NCI-H2081 treated with DMSO at 0.1 percent for 48 hours (cell line): ENCODE results near the gene ADAMTS9.
A peak's percentile ranks its signal among the peaks of the same experiment; 100 is the strongest.

ENCODE experiments used
- DNase-seq: peaks from one replicate; lab custom pipeline; 2025; lab: John Stamatoyannopoulos, UW

ADAMTS9 gene

DNA sequence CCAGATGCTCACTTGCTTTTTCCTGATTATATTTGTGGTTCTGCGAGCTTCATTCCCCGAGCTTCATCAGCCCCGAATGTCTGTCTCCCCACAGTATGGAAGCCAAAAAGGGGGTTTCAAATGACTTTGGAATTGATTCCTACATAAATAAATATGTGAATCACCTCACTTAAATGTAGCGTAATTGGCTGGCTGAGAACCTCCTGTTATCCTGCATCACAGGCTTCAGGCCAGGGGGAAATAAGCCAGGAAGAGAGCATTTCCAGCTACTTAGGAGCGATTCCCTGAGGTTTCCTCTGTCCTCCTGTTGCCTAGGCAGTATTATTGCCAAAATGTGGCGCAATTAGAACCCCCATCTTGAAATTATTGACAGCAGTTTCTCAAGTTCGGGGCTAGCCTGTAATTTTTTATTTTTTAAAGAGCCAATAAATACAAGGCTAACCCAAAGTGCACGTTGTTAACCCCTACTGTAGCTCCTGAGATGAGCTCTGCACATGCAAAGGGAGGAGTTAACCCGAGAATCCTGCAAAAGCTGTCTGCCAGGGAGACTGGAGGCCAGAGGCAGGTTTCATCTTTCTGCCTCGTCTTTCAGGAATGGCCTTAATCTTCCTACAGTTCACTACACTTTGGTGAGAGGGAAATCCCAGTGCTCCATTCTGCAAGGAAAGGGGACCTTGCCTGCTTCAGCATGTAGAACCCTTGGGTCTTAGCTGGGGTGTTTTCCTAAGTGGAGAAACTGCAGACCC, 148.2 kb downstream of the ADAMTS9 start:
- DNase-seq: no peak

DNA sequence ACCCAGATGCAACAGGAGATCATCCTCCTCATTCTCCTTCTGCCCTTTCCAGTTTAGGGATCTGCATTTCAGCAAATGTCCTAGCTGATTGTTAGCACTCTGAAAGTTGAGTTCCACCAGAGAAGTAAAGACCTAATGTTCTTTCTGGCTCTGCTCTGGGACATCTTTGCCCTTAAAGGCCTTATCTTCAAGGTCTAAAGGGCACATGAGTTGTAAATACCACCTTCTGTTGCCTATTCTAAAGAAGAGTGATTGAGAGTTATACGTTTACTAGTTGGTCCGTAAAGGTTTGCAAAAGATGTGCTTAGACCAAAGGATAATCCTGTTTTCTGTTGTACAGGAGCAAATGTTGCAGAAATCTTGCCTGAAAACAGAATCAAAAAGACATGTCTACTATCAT, 151.6 kb downstream of the ADAMTS9 start:
- no peak for DNase-seq

DNA sequence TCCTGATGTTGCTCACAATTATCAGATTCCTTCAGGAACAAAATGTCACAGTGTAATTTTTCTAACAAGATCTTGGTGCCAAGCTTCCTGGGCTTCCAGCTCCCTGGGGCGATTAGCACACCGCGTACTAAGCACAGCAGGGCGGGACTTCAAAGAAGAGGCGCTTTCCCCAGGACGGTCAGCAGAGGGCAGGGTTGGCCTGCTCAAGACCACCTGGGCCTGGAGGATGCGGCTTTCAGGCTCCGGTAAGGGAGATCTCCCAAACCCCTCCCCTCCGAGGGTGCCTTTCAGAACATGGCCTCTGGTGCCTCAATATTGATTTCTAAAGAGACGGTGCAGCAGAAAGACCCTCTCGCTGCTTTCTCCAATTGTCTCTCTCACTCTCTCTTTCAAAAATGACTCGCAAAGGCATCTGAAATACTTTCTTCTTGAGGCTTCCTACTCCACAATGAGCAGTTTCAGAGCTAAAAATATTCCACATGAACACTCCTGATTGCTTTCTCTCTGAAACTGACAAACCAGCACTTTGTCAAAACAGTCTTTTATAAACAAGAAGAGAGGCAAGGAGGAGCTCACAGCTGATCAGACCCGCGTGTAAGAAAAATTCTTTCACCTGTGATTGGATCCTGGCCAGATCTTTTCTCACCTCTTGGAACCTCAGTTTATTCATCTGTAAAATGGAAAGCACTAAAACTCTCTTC, 154.0 kb downstream of the ADAMTS9 start:
- peak; percentile 46 for DNase-seq

DNA sequence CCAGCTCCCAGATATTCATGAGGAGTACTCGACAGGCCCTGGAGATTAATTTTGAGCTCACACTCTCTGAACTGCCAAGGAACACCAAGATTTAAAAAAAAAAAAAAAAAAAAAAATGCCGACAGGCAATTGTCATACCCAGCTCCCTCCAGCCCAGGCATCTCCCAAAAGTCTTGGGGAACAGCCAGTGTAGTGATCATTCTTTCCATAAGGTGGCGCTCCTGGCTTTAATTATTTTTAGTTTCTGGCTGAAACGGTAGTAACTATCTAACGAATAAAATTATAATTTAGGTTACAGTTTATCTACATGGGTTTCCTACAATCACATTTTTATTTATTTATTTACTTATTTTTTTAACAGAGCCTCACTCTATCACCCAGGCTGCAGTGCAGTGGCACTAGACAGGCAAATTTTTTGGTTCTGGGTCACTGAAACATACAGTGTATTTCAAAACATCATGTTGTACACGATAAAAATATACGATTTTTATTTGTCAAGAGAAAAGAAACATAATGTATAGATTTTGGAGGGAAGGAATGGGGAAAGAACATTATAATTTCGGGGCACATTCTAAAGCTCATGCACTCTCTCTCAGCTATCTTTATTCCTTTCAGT, 157.3 kb downstream of the ADAMTS9 start:
- no peak for DNase-seq

DNA sequence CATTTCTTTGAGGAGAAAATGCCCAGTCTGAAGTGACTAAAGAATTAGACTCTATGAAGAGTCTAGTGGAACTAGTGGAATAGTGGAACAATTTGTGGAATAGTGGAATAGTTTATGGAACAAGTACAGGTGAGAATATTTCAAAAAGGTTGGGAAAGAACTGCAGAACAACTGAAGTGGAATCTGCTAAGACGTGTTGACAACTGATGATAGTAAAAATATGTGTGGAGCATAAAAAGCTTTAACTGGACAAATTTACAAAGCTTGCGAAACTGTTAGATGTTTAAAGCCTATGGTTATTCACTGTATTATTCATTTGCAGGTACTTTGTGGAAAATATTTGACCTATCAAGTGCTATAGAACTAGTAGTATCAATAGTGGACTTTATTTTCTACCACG, 164.5 kb downstream of the ADAMTS9 start:
- DNase-seq: no peak

DNA sequence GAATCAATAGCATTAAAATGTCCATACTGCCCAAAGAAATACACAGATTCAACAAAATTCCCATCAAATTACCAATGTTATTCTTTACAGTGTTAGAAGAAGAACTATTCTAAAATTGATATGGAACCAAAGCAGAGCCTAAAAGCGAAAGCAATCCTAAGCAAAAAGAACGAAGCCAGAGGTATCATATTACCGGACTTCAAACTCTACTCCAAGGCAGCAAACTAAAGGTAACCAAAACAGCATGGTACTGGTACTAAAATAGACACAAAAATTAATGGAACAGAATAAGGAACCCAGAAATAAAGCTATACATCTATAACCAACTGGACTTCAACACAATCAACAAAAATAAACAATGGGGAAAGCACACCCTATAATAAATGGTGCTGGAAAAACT, 167.5 kb downstream of the ADAMTS9 start:
- DNase-seq: no peak

DNA sequence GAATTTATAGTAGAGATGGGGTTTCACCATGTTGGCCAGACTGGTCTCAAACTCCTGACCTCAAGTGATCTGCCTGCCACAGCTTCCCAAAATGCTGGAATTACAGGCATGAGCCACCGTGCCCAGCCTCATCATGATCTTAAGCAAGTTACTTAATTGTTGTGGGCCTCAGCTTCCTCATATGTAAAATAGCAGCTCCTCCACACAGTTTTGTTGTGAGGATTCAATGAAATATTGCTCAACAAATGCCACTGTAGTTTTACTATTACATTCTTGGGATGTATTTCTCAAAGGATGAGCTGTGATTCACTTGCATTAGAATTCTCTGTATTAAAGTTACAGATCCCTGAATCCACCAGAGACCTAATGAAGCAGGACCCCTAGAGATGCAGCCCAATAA, 168.8 kb downstream of the ADAMTS9 start:
- DNase-seq: no peak

DNA sequence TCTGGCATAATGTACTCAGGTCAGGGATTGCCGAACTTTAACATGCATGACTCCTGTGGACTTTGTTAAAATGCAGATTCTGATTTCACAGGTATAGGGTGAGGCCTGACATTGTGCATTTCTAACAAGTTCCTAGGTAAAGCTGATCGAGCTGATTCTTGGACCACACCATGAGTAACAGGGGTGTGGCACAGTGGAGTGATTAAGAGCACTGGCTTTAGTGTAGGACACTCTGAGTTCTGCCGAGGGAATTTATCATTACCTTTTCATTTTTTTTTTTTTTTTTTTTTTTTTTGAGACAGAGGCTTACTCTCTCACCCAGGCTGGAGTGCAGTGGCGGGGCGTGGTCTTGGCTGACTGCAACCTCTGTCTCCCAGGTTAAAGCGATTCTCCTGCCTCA, 169.3 kb downstream of the ADAMTS9 start:
- DNase-seq: no peak

DNA sequence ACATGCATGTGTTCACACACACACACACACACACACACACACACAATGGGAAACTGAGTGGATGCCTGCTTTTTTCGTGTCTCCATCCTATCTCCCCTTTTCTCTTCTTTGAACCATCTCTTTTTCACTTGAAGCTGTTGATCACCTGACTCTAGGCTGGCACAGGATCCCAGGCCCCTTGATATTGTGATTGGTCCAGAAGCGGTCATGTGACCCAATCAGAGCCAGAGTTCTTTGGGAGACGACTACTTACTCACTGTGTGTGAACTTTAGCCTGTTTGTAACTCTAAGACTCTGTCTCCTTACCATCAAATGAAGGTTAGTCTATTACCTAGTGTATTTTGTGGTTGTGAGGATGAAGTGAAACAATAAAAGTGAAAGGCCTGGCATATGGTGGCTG, 172.9 kb downstream of the ADAMTS9 start:
- DNase-seq: no peak

DNA sequence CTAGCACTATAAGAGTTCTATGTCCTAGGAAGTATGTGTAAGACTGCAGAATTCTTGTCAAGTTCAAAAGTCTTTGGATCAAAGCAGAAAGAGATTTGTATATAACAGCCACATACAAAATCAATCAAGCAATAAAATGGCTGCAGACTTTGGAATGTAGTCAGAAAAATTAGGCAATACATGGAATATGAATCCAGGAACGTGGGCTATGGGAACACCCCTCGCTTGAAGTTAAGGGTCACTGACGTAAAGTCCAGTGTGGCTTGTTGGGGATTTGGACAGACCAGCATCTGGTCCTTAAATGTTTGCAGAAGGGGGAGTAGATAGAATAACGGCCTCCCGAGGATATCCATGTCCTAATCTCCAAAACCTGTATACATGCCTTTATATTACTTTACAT, 178.6 kb downstream of the ADAMTS9 start:
- no peak for DNase-seq

DNA sequence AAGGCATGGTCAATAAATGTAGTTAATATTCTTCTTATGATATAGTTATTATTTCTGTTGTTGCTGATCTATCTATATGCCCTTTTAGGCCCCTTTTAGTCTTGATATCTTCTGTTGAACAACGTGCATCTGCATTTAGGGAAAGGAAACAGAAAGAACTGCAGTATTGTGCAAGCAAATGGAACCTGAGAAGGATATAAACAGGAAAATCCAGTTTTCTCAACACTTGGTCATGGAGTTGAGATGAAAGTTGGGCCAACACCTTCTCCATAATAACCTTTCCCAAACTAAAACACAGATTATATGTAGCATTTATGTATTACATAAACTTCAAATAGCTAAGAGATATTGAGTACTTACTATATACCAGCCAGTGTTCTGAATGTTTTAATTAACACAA, 179.7 kb downstream of the ADAMTS9 start:
- DNase-seq: no peak

DNA sequence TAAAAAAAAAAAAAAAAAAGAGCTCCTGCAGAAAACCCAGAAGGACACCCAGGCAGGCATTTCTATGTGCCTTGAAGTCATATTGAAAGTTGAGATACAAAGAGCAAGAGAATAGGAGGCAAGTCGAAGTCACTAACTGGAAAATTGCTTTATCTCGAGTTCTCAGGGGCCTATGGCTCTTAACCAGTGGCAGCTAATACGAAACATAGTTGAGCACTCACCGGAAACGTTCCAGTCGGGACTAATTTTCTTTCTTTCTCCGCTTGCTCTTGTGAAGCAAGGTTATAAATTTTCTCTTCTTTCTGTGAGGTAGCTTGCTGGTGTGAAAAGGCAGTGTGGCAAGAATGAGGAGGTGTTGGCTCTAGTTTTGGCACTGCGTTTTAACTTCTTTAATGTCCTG, 181.5 kb downstream of the ADAMTS9 start:
- DNase-seq: no peak

DNA sequence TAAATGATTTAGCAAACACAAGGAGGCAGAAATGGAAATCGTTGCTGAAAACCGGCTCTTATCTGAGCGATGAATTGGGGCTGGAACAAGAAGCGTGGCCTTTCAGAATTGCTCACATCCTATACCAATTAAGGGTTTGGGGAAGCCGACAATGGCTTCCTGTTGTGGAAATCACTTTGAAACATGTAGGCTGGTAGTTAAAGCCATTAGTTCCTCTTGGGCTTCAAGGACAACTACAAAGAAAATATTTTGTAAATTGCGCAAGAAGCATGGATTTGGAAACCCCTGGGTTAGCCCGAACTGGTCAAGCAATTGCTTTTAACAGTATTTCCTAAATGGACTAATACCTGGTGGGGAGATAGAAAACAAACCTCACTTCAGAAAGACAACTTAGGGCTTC, 182.4 kb downstream of the ADAMTS9 start:
- no peak for DNase-seq

DNA sequence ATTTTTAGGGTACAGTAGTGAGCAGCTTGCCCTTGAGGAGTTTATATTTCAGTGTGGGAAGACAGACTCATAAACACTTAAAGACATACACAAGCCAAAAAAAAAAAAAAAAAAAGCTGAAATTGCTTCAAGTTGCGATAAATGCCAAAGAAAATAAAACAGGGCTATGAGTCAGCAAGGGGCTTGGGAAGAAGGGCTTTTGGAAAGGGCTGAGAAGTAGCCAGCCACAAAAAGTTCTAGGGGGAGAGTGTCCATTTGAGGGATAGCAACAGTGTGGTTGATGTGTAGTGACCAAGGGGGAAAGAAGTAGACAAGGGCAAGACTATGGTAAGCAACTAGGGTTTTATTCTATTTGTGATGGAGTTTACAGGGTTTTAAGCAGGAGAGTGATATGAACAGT, 185.5 kb downstream of the ADAMTS9 start:
- DNase-seq: no peak

DNA sequence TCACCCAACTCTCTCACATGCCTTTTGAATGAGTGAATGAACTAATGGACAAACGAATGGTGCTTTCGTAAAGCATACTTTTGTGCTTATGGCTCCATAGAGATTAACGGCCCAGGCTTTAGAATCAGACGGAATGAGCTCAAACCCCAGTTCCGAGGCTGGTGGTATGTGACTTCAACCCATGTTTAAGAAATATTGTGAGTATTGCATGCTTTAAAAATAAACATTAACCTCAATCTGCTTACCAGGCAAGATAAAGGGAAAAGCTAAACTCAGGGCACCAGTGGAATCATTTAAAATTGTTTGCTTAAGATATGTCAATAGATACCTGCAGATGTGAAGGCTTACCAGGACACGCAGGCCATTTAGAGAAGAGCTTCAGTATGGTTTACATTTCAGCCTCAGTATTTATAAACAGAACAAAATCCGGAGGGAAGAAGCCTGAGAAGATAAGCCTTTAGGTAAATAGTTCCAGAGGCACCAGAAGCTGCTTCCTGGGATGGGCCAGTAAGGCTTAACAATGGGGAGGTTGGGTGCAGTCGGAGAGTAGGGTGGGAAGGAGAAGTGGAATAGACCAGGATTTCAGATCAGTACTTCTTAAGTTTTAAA, 186.4 kb downstream of the ADAMTS9 start:
- DNase-seq: no peak

DNA sequence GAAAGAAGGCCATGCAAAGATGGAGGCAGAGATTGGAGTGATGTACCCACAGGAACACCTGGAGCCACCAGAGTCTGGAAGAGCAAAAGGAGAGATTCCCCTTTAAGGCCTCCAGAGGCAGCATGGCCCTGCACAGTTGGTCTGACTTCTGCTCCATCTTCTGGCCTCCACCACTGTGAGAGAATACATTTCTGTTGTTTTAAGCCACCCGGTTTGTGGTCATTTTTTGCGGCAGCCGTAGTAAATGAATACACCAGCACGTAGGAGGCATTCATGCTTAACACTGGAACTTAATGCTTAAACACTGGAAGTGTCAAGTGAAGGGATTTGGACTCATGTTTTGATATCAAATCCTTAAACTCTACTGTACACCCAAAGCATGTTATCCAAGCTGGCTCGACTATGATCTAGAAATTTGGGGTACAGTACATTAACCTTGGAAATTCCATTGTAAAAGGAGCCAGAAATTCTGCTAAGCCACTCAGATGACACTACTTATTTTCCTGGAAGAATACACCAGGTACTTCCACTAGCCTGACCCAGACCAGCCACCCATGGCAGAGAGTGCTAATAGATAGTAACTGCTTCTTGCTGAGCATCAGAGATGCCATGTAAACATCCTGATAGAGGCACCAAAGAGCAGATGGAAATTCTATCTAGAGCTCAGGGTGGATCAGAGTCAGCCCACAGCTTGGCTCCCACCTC, 190.9 kb downstream of the ADAMTS9 start:
- DNase-seq: no peak

DNA sequence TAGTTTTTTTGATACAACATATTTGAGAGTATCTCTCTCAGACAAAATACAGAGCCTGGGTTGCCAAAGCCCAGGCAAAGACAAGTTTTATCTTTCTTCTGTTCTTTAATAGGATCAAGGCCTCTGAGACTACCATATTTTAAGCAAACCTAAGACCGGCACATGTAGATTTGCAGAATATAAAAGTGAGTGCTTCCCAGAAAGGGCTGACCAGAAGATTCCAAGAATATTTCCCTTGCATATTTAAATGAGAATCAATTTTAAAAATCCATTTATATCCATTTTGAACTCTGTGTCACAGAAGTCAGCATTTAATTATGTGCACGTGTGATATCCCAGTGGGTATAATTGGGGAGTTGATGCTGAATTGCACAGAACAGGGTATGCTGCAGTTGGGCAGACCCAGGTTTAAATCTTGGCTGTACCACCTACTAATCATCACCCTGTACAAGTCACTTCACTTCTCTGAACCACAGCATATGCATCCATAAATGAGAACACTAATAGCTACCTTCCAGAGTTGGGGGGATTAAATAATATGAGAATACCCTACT, 191.9 kb downstream of the ADAMTS9 start:
- no peak for DNase-seq

DNA sequence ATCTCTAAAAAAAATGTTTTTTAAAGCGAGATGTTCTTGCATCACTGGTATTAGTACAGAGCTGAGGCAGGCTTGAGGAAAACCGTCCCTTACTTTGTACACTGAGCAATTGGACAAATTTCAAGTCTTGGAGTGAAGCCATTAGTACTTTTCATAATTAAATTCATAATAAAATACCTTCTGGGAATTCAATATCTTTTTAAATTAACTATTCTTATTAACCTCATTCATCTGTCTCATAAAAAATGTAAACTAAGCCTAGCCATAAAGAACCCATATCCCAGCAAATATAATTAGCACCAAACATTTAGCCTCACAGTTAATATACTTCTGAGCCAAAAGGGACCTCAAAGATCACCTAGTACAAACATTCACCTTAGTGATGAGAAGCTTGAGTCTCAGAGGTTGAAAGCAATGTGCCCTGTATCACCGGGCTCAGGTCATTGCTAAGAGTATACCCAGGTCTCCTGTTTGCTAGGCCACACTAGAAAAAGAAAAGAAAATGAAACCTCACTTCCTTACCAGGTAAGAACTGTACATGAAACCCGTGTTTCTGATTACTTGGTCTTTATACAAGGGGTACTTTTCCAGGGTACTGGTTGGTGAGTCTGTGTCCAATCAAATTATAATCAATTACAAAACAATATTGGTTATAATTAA, 192.5 kb downstream of the ADAMTS9 start:
- DNase-seq: no peak

DNA sequence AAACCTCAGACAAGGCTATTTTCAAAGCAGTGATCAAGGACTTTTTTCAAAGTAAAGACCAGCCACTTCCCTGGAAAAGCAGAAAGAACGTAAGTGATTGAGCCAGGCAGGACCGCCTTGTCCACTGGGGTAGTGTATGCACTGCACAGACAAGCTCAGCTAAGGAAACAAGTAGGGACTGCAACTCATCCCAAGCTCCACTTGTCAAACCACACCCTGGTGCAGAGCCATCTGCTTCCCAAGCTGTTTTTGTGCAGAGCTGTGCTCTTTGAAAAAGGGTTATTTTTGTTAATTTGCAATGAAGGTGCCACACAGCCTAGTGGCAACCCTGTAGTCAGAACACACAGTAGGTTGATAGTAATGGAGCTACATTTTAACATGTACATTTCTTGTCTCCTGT, 193.3 kb downstream of the ADAMTS9 start:
- no peak for DNase-seq

DNA sequence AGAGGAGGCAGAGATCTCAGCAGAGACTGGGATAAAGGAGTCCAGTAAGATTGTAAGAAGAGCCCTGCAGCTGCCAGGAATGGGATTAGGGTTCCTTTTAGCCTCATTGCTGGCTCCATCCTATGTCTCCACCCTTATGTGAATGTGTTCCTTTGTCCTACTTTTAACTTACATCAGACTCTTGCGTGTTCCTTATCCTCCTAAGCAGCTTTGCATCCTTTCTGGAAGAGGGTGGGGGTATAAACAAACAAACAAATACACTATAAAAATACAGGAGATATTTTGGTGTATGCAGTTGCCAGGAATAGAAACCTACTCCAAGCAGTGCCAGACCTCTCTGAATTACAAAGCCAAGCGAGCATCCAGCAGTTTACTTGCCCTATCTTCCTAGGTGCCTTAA, 194.7 kb downstream of the ADAMTS9 start:
- no peak for DNase-seq

DNA sequence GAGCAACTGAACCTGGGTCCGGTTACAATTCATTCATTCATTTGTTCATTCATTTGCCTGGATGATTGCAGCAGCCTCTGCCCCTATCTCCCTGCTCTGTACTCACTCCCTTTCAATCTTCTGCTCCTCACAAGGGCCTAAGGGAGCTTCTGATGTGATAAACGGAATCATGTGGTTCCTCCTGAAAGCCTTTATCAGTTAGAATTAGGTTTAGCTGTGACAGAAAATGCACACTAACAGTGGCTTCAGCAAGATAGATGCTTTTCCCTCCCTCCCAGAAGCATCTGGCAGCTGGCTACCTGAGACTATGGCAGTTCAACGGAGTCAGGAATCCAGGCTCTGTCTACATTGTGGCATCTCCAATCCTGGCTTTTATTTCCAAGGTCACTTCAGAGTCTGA, 196.0 kb downstream of the ADAMTS9 start:
- no peak for DNase-seq
